ENCODE results near the gene TM4SF1.

- TF ChIP-seq POLR2A (IDR thresholded peaks at IDR 0.05; ENCODE audit: borderline replicate concordance, extremely low read depth, insufficient read depth, insufficient read length) (no peak), EZH2 (IDR thresholded peaks at IDR 0.05) (no peak), RAD21 (IDR thresholded peaks at IDR 0.05; ENCODE audit: low read depth) (no peak), SP1 (IDR thresholded peaks at IDR 0.05; ENCODE audit: low read depth) (no peak), SIN3A (IDR thresholded peaks at IDR 0.05; ENCODE audit: low read depth) (no peak), POLR2AphosphoS5 (IDR thresholded peaks at IDR 0.05; ENCODE audit: low read depth, low read length) (no peak), CEBPB (IDR thresholded peaks at IDR 0.05; ENCODE audit: low read depth) (no peak), EZH2phosphoT487 (IDR thresholded peaks at IDR 0.05; ENCODE audit: borderline replicate concordance) (no peak), TCF7L2 (IDR thresholded peaks at IDR 0.05; ENCODE audit: borderline replicate concordance, extremely low read depth, insufficient read depth, insufficient read length) (no peak), ZFX (IDR thresholded peaks at IDR 0.05) (no peak), ZNF274 (IDR thresholded peaks at IDR 0.05; ENCODE audit: low read depth, low read length) (no peak)
- TF ChIP-seq, protein P1, sequence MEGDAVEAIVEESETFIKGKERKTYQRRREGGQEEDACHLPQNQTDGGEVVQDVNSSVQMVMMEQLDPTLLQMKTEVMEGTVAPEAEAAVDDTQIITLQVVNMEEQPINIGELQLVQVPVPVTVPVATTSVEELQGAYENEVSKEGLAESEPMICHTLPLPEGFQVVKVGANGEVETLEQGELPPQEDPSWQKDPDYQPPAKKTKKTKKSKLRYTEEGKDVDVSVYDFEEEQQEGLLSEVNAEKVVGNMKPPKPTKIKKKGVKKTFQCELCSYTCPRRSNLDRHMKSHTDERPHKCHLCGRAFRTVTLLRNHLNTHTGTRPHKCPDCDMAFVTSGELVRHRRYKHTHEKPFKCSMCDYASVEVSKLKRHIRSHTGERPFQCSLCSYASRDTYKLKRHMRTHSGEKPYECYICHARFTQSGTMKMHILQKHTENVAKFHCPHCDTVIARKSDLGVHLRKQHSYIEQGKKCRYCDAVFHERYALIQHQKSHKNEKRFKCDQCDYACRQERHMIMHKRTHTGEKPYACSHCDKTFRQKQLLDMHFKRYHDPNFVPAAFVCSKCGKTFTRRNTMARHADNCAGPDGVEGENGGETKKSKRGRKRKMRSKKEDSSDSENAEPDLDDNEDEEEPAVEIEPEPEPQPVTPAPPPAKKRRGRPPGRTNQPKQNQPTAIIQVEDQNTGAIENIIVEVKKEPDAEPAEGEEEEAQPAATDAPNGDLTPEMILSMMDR (IDR thresholded peaks at IDR 0.05 in 2 of 3, conservative IDR thresholded peaks at IDR 0.05 in 1 of 3; ENCODE audit: borderline replicate concordance in 1 of 3, insufficient read depth in 1 of 3, low read depth in 2 of 3, low read length in 2 of 3), result no peak
- TF ChIP-seq, protein P2, sequence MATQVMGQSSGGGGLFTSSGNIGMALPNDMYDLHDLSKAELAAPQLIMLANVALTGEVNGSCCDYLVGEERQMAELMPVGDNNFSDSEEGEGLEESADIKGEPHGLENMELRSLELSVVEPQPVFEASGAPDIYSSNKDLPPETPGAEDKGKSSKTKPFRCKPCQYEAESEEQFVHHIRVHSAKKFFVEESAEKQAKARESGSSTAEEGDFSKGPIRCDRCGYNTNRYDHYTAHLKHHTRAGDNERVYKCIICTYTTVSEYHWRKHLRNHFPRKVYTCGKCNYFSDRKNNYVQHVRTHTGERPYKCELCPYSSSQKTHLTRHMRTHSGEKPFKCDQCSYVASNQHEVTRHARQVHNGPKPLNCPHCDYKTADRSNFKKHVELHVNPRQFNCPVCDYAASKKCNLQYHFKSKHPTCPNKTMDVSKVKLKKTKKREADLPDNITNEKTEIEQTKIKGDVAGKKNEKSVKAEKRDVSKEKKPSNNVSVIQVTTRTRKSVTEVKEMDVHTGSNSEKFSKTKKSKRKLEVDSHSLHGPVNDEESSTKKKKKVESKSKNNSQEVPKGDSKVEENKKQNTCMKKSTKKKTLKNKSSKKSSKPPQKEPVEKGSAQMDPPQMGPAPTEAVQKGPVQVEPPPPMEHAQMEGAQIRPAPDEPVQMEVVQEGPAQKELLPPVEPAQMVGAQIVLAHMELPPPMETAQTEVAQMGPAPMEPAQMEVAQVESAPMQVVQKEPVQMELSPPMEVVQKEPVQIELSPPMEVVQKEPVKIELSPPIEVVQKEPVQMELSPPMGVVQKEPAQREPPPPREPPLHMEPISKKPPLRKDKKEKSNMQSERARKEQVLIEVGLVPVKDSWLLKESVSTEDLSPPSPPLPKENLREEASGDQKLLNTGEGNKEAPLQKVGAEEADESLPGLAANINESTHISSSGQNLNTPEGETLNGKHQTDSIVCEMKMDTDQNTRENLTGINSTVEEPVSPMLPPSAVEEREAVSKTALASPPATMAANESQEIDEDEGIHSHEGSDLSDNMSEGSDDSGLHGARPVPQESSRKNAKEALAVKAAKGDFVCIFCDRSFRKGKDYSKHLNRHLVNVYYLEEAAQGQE (IDR thresholded peaks at IDR 0.05; ENCODE audit: low read depth), result no peak; the same call in 1 of the 2 replicates
Measured at GRCh38 chr3:149342413-149343380, 34.8 kb downstream of the TM4SF1 start.
